K562 (cell line): Measurements from ENCODE around the gene POMP. TPM values are rescaled to one million over a fixed set of nuclear protein-coding genes. Genes with fewer than 3 reads are reported as not detected.

Experiments
- ATAC-seq: fragments of 200-7000 bp; cut with Tn5 transposase; 3 replicates; pipeline ENCODE4 v1.9.1; 2020; ENCODE audit warnings: moderate library complexity
- BruUV-seq: library from RNA; stranded (reverse); fragments of 400-500 nt; replicated peaks from 2 replicates; lab custom pipeline; 2021; lab: Mats Ljungman, UMichigan
- CTCF ChIA-PET: fragments of 300-600 bp; formaldehyde crosslinking; extraction: SDS; loops from one replicate; lab custom pipeline; 2021; ENCODE audit warnings: low intra/inter-chr PET ratio; lab: Yijun Ruan, JAX
- POLR2A ChIA-PET: fragments of 300-600, 350-650 bp; sonication (Branson Sonifier 250); formaldehyde crosslinking; extraction: SDS; loops from one replicate; lab custom pipeline; 2021; ENCODE audit warnings: antibody characterized with exemption, inconsistent platforms; lab: Yijun Ruan, JAX
- DNase-seq, 4 experiments: peaks; one replicate each; pipeline versions ENCODE4 v3.0.0 to v3.0.0-alpha.2; 2011 to 2018; ENCODE audit warnings: low spot score in 3 of 4, mixed read lengths in 3 of 4; ENCODE audit errors: extremely low read depth in 1 of 4
- FAIRE-seq: peaks from 2 replicates; lab custom pipeline; 2011; peaks lifted over from hg19 to GRCh38; lab: Jason Lieb, UNC
- H2AFZ ChIP-seq: 2 replicates; pipeline ENCODE4 v1.6.0; 2011; ENCODE audit warnings: low read depth, low read length, control low read depth, inconsistent platforms
- H3K27ac ChIP-seq: fragments of 200-600 bp; 3 replicates; pipeline ENCODE4 v1.8.0; 2011; ENCODE audit warnings: low read depth, mild to moderate bottlenecking, control low read depth, inconsistent platforms, low read length, moderate library complexity, mixed read lengths; ENCODE audit errors: extremely low read depth
- H3K27me3 ChIP-seq, 2 experiments: fragments of 300-600 bp in 1 of 2; 2 replicates in 1 of 2; 3 replicates in 1 of 2; pipeline versions ENCODE4 v1.6.0 to v1.8.0; 2011; ENCODE audit warnings: inconsistent platforms in 2 of 2, low read length in 2 of 2, mild to moderate bottlenecking in 1 of 2, mixed read lengths in 1 of 2, moderate library complexity in 1 of 2; ENCODE audit not compliant: control insufficient read depth in 2 of 2, insufficient read depth in 2 of 2
- H3K36me3 ChIP-seq: fragments of 300-600 bp; 3 replicates; pipeline ENCODE4 v1.8.0; 2011; ENCODE audit warnings: mild to moderate bottlenecking, low read length, inconsistent platforms; ENCODE audit not compliant: control insufficient read depth, insufficient read depth
- H3K4me1 ChIP-seq, 2 experiments: fragments of 200-600 bp in 1 of 2; replicated peaks in 1 of 2; 2 replicates in 1 of 2; 3 replicates in 1 of 2; pipeline versions ENCODE4 v1.5.1 to v1.8.0; 2011; ENCODE audit warnings: inconsistent platforms in 2 of 2, low read length in 2 of 2, mild to moderate bottlenecking in 1 of 2, mixed read lengths in 1 of 2, moderate library complexity in 1 of 2; ENCODE audit not compliant: control insufficient read depth in 2 of 2, insufficient read depth in 2 of 2
- H3K4me2 ChIP-seq: 2 replicates; pipeline ENCODE4 v1.6.1; 2011; ENCODE audit warnings: low read length, control low read depth, inconsistent platforms, mixed read lengths; ENCODE audit not compliant: insufficient read depth
- H3K4me3 ChIP-seq: fragments of 200-600 bp; sonication (generic), shearing (Covaris generic); 2 replicates; pipeline ENCODE4 v1.5.1; 2016; ENCODE audit warnings: control low read depth, inconsistent platforms
- H3K79me2 ChIP-seq: fragments of 200-600 bp; 3 replicates; pipeline ENCODE4 v1.8.0; 2011; ENCODE audit warnings: low read length, inconsistent platforms; ENCODE audit not compliant: control insufficient read depth, insufficient read depth
- H3K9ac ChIP-seq, 2 experiments: 2 replicates each; pipeline versions ENCODE4 v1.6.0 to v1.6.1; 2011; ENCODE audit warnings: low read depth in 2 of 2, low read length in 2 of 2, control low read depth in 1 of 2, inconsistent platforms in 1 of 2, mild to moderate bottlenecking in 1 of 2, mixed read lengths in 1 of 2; ENCODE audit not compliant: insufficient read depth in 1 of 2
- H3K9me1 ChIP-seq: one replicate; pipeline ENCODE4 v1.6.0; 2011; ENCODE audit warnings: inconsistent platforms, mild to moderate bottlenecking, low read length, moderate library complexity; ENCODE audit not compliant: control insufficient read depth, insufficient read depth
- H3K9me3 ChIP-seq: replicated peaks from 2 replicates; pipeline ENCODE4 v1.5.1; 2011; ENCODE audit warnings: low read depth, low read length, inconsistent platforms; ENCODE audit not compliant: control insufficient read depth, insufficient read depth
- H4K20me1 ChIP-seq: replicated peaks from 2 replicates; pipeline ENCODE4 v1.6.1; 2011; ENCODE audit warnings: low read length, inconsistent platforms, mixed read lengths; ENCODE audit not compliant: control insufficient read depth, insufficient read depth
- ADNP ChIP-seq: fragments of 200-800 bp; sonication (Bioruptor generic); IDR thresholded peaks from 2 replicates; pipeline ENCODE4 v1.6.1; 2016; ENCODE audit warnings: missing genetic modification characterization, missing compliant biosample characterization
- CBX2 ChIP-seq: fragments of 200-600 bp; sonication (generic); IDR thresholded peaks from one replicate; pipeline ENCODE4 v1.6.1; 2012; ENCODE audit warnings: mild to moderate bottlenecking, low read length, inconsistent platforms; ENCODE audit not compliant: insufficient read depth, poor library complexity, severe bottlenecking
- ESRRA ChIP-seq: fragments of 450-650 bp; IDR thresholded peaks from 2 replicates; pipeline ENCODE4 v1.6.1; 2014; ENCODE audit warnings: low read depth, mild to moderate bottlenecking, moderate library complexity, borderline replicate concordance
- ETV6 ChIP-seq, 3 experiments: fragments of 150-350 bp in 1 of 3; sonication (generic) in 1 of 3; formaldehyde crosslinking in 1 of 3; IDR thresholded peaks; 2 replicates each; pipeline versions ENCODE4 v1.6.1 to v1.8.0; 2014 to 2022; ENCODE audit warnings: borderline replicate concordance in 2 of 3, low read depth in 2 of 3, antibody characterized with exemption in 1 of 3, low read length in 1 of 3, mild to moderate bottlenecking in 1 of 3, missing genetic modification reagents in 1 of 3
- FOS ChIP-seq: IDR thresholded peaks from 3 replicates; pipeline ENCODE4 v1.6.1; 2011; ENCODE audit not compliant: insufficient read length; ENCODE audit errors: extremely low read depth
- FOXA1 ChIP-seq: fragments of 450-650 bp; IDR thresholded peaks from 2 replicates; pipeline ENCODE4 v1.6.1; 2016; ENCODE audit warnings: mild to moderate bottlenecking, borderline replicate concordance
- MYC ChIP-seq, 2 experiments: fragments of 250-450 bp in 1 of 2; sonication (Bioruptor Pico) in 1 of 2; IDR thresholded peaks; 2 replicates each; pipeline versions ENCODE4 v1.5.1 to v1.6.1; 2012 to 2021; ENCODE audit warnings: low read depth in 2 of 2, borderline replicate concordance in 1 of 2, improper control_type of control experiment in 1 of 2, low read length in 1 of 2, mild to moderate bottlenecking in 1 of 2, moderate library complexity in 1 of 2
- SETDB1 ChIP-seq: IDR thresholded peaks from one replicate; pipeline ENCODE4 v1.6.1; 2012; ENCODE audit warnings: low read length, control low read depth, inconsistent platforms
- WGBS: fragments of 100-300 bp; shearing (Covaris generic); methylation state at CpG from one replicate; pipeline ENCODE4 v1.1.6; 2016; ENCODE audit warnings: low coverage, mixed read lengths; ENCODE audit not compliant: insufficient coverage; ENCODE audit errors: missing lambda C conversion rate; 5-methylcytosine and 5-hydroxymethylcytosine counted together
- in situ Hi-C: fragments of 300-500 bp; cut with MboI; formaldehyde crosslinking; loops from 4 replicates; pipeline ENCODE4 v1.15.0; 2018; ENCODE audit warnings: inconsistent platforms, mixed read lengths
- intact Hi-C: fragments of 100-400 bp; cut with micrococcal nuclease; formaldehyde crosslinking; loops from 2 replicates; pipeline ENCODE4 v1.14.2; 2022
- polyA plus RNA-seq, 8 experiments: library from polyadenylated mRNA; depleted of rRNA in 4 of 8; stranded (reverse) in 5 of 8; unstranded in 3 of 8; fragments of >200 nt; fragmentation: Nextera tagmentation in 2 of 8; fragmentation: Illumina TruSeq in 1 of 8; extraction: Ambion mirVana in 2 of 8; extraction: Trizol in 1 of 8; gene quantifications; 2 replicates each; pipeline versions ENCODE4 v1.2.1 to v1.2.3, GENCODE V29; 2011 to 2014; ENCODE audit warnings: inconsistent platforms in 1 of 8, missing spikeins in 1 of 8
- total RNA-seq, 7 experiments: library from RNA; depleted of rRNA in 6 of 7; stranded (reverse); fragments of >200 nt in 6 of 7; fragmentation: Illumina TruSeq in 2 of 7; extraction: Trizol in 2 of 7; gene quantifications; 2 replicates each; pipeline versions ENCODE4 v1.2.1 to v1.2.3, GENCODE V29; 2011 to 2021; ENCODE audit warnings: low replicate concordance in 1 of 7
- TF ChIP-seq, protein P1 (sequence below): fragments of 250-450 bp; sonication (Bioruptor Pico); IDR thresholded peaks from 2 replicates; pipeline ENCODE4 v1.8.0; 2021; ENCODE audit warnings: moderate library complexity, mild to moderate bottlenecking, inconsistent platforms
- TF ChIP-seq, protein P2 (sequence below), 2 experiments: fragments of 150-350 bp in 1 of 2; IDR thresholded peaks; 2 replicates each; pipeline ENCODE4 v1.6.1; 2012 to 2016; ENCODE audit warnings: low read depth in 2 of 2, low read length in 2 of 2, mild to moderate bottlenecking in 1 of 2, moderate library complexity in 1 of 2

Gene POMP
- total and polyA plus RNA-seq, 9 of the 15 experiments (the other 6 are each of a cell fraction or from before 2014, with no cell fraction given) = 69.2 to 647 (median 118) TPM

DNA sequence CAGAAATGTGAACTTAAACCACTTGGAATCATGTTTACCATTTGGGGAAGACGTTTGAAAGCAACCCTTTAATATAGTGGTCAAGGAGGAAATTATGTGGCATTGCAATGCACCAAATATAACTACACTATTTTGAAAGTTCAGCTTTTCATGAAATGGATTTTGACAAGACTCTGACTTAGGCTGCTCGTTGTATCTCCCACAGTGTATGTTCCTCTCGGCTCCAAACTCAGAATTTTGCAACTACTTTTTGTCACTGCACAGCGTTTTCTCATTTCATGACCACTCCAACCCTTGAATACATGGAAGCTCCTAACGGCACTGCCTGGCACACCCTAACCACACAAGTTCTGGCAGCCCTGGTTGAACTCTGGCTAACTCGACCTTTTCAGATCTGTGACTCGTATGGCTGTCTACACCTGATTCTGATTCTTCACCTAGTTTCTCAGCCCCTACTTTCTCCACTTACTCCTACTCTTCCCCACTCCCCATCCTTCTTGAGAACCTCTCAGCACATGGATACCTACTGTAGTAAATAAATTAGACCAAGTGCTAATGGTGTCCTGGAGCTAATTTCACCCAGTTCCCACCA is 7.0 kb upstream of the POMP start:
- in situ Hi-C loops (no loop called here), intact Hi-C loops (no loop called here)
- Histone ChIP-seq H3K9me1 (no peaks in the 10 kb centered on the region), H3K4me3 (no peak overlapping the region), H3K79me2 (peaks cover 5% of the 10 kb centered on the region), H3K9ac (no peak overlapping the region), H4K20me1 (no peaks in the 10 kb centered on the region), H3K9me3 (no peaks in the 10 kb centered on the region), H3K4me1 (peaks cover 0 to 2% of the 10 kb centered on the region in 2 experiments; a peak in 3 of 5 replicates), H3K4me2 (no peak overlapping the region), H3K27me3 (no peaks in the 10 kb centered on the region), H3K27ac (no peak overlapping the region), H3K36me3 (no peaks in the 10 kb centered on the region), H2AFZ (no peak overlapping the region)
- no TSS peak for BruUV-seq
- no peak for DNase-seq
- ChIA-PET CTCF (no interaction called here), POLR2A (no interaction called here)
- 58% methylated on average over 7 of the region's 7 CpGs for WGBS
- no peak for ATAC-seq
- no peak for FAIRE-seq
- no peak for TF ChIP-seq FOXA1
- no peak for TF ChIP-seq SETDB1
- TF ChIP-seq, protein P1, sequence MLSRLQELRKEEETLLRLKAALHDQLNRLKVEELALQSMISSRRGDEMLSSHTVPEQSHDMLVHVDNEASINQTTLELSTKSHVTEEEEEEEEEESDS (CRISPR knock-in tag) = no peak
- no peak for TF ChIP-seq CBX2
- TF ChIP-seq ETV6 (IDR thresholded peaks at IDR 0.05; ENCODE audit: borderline replicate concordance in 1 of 2, low read depth in 2 of 2, low read length in 1 of 2) = no peak
- no peak for TF ChIP-seq ETV6 (CRISPR knock-in tag; IDR thresholded peaks at IDR 0.05; ENCODE audit: borderline replicate concordance)
- TF ChIP-seq MYC (IDR thresholded peaks at IDR 0.05; ENCODE audit: low read depth, low read length) = no peak
- TF ChIP-seq MYC (CRISPR knock-in tag; IDR thresholded peaks at IDR 0.05; ENCODE audit: borderline replicate concordance, low read depth) = no peak
- TF ChIP-seq FOS = no peak
- TF ChIP-seq, protein P2, sequence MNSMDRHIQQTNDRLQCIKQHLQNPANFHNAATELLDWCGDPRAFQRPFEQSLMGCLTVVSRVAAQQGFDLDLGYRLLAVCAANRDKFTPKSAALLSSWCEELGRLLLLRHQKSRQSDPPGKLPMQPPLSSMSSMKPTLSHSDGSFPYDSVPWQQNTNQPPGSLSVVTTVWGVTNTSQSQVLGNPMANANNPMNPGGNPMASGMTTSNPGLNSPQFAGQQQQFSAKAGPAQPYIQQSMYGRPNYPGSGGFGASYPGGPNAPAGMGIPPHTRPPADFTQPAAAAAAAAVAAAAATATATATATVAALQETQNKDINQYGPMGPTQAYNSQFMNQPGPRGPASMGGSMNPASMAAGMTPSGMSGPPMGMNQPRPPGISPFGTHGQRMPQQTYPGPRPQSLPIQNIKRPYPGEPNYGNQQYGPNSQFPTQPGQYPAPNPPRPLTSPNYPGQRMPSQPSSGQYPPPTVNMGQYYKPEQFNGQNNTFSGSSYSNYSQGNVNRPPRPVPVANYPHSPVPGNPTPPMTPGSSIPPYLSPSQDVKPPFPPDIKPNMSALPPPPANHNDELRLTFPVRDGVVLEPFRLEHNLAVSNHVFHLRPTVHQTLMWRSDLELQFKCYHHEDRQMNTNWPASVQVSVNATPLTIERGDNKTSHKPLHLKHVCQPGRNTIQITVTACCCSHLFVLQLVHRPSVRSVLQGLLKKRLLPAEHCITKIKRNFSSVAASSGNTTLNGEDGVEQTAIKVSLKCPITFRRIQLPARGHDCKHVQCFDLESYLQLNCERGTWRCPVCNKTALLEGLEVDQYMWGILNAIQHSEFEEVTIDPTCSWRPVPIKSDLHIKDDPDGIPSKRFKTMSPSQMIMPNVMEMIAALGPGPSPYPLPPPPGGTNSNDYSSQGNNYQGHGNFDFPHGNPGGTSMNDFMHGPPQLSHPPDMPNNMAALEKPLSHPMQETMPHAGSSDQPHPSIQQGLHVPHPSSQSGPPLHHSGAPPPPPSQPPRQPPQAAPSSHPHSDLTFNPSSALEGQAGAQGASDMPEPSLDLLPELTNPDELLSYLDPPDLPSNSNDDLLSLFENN (IDR thresholded peaks at IDR 0.05; ENCODE audit: low read depth in 2 of 2, low read length in 2 of 2) = no peak
- TF ChIP-seq ESRRA = no peak
- no peak for TF ChIP-seq ADNP (tag)
